ENCODE data around the gene DPM2.

DPM2 gene

GRCh38 chr9:127916720-127917581 is 20.7 kb downstream of the DPM2 start, which contains the start of gene ST6GALNAC4:
Gene ST6GALNAC4, minus strand, starts transcription at chr9:127917041. Its CDS starts 622 bp downstream, at chr9:127916419.
- DNase-seq: peak; percentile 87 to 93

GRCh38 chr9:127915801-127916719 is 21.6 kb downstream of the DPM2 start:
- DNase-seq: peak in 1 of 2 donors; percentile 57

DNA sequence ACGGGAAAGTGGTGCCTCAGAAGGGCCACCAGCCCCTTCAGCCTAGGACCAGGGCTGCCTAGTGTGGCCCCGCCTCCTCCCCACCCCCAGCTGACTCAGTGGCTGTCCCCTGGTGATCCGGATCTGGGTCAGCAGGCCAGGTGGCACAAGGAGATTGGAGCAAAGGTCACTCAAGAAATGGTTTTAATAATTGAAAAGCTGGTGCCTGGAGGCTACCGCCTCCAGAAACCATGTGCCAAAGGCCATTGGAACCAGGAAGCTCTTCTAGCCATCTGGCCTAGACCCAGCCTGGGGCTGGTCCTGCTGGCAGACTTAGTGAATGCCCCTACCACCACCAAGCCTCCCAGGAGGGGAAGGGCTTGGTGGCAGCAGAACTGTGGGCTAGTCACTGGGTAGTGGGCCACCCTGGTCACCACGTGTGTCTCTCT is 22.3 kb downstream of the DPM2 start:
- DNase-seq: no peak

DNA sequence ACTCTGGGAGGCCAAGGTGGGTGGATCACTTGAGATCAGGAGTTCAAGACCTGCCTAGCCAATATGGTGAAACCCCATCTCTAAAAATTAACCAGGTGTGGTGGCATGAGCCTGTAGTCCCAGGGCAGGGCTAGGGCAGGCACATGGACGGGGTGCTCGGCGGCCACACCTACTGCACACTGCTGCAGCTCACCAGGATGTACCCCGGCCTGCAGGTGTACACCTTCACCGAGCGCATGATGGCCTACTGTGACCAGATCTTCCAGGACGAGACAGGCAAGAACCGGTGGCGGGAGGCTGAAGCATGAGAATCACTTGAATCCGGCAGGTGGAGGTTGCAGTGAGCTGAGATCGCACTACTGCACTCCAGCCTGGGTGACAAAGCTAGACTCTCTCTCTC is 24.0 kb downstream of the DPM2 start:
- DNase-seq: no peak

- no peak for DNase-seq
Observed at GRCh38 chr9:127912882-127913281, 24.8 kb downstream of the DPM2 start.

- DNase-seq: no peak
Observed at GRCh38 chr9:127912296-127912695, 25.4 kb downstream of the DPM2 start.

GRCh38 chr9:127910613-127911205 is 26.9 kb downstream of the DPM2 start:
- DNase-seq: no peak

- no peak for DNase-seq
Observed at GRCh38 chr9:127909839-127910273, 27.8 kb downstream of the DPM2 start.

DNA sequence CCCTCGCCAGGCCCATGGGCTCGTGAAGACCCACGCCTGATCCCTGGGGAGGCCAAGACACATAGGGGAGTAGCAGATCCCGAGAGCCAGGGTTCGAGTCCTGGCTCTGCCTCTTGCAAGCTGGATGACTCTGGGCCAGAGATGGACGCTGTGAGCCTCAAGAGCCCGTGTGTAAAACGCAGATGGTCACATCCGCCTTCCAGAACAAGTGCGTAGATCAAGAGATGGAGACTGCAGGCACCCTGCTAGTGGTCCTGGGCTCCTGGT is 29.1 kb downstream of the DPM2 start:
- no peak for DNase-seq

DNA sequence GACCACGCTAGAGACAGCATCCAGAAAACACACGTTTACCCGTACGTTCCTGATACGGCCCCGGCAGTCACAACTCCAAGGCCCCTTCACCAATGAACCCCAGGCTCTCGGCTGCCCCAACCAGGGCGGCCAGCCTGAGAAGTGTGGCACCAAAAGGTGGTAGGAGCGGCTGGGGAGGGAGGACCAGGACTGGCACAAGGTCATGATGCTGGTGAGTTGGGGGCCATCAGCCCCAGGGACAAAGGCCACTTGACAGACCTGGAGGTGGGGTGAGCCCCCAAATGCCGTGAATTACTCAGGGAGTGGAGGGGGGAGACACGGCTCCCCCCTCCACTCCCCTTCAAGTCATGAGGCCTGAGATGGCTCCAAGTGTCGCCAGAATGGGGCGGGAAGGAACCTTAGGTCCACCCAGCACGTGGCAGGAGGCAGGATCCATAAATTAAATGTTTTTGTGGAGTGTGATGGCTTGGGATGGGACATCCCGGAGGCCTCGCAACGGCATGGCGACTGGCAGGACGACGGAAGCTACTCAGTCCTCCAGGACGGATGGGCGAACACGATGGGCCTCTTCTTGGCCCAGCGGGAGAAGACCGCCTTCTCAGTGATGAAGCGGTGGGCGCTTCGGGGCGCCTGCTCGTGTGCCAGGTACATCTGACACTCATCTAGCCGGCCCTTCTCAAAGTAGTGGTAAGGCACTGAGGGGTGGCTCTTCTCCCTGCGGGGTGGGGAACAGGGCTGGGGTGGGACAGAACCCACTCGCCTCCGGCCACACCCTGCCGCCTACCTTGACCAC is 29.6 kb downstream of the DPM2 start:
- no peak for DNase-seq

DNA sequence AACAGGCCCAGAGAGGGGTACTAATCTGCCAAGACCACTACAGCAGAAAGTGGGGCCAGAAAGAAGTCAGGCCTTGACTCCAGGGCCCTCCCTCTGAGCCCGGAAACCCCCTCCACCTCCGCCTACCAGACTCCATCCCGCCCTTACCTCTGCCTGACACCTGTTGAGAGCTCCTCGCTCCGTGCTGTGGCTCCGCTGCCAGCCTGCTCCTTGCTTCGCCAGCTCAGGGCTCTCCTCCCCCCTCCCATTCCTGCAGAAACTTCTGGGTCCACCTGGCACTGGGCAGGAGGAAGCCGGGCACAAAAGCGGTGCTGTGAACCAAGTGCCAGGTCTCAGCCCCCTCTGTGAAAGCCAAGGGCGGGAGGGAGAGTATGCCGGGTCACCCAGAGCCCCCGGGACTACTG is 31.9 kb downstream of the DPM2 start:
- DNase-seq: no peak

DNA sequence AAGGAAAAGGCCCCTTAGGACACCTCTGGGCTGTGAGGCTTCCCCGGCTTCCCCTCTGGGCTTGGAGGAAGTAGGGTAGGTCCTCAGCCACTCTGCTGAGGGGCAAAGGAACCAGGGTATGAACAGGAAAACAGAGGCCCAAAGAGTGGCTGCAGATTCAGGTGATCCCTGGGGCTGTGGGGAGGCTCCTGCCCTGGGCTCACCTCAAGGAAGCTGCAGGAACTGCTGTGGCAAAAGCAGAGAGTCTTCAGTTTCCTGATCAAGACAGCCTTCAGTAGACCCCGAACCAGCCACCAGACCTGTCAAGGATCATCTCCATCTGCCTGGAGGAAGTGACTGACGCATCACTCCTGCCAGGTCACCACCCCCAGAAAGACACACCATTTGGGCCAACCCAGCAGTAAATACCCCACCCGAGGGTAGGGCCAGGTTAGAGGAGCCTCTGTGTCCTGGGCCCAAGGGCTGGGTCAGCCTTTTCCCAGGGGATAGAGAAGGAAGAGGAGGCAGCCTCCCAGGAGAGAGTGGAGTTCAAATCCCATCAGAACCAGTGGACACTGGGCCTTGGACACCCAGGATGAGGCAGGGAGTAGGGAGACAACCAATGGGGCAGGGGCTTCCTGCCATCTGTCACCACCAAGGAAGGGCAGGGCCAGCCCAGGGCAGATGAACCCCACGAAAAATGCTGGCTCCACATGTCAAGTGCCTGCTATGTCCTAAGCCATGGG is 32.5 kb downstream of the DPM2 start:
- DNase-seq: peak in 1 of 2 donors; percentile 55

GRCh38 chr9:127904561-127905003 is 33.1 kb downstream of the DPM2 start:
- DNase-seq: no peak

DNA sequence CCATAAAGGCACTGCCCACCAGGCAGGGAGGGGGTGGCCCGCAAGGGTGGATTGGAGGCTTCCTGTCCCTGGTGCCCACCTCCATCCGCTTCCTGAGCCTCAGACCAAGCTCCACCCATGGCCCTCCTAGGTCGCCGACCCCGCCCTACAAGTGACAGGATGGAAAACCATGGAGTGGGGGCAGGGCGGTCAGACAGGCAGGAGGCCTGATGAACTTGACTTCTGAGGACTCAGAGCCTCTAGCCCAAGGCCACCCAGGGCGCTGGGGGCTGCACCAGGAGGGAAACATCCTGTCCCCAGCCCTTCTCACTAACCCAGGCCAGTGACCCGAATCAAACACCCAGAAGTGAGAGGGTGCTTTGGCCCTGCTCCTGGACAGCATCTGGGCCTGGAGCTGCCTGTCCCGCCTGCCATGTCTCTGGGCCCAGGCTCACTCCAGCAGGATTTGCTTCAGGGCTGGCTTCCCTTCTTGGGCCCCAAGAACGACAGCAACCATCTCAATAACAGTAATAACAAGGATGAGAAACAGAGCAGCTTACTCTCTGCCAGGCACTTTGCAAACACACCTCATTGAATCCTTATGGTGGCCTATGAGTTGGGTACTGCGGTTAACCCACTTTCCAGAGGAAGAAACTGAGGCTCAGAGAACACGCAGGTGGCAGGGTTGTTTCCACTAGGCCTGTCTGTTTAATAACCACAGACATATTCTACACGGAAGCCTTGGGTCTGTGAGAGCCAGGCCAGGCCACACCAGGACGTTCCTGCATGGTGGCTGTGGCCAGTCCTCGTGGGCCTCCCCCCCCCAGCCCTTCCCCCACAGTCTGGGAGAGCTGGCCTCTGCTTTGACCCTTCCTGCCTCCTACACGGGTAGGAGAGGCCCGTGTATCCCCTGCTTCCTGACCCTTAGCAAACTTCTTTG is 33.8 kb downstream of the DPM2 start:
- no peak for DNase-seq

DNA sequence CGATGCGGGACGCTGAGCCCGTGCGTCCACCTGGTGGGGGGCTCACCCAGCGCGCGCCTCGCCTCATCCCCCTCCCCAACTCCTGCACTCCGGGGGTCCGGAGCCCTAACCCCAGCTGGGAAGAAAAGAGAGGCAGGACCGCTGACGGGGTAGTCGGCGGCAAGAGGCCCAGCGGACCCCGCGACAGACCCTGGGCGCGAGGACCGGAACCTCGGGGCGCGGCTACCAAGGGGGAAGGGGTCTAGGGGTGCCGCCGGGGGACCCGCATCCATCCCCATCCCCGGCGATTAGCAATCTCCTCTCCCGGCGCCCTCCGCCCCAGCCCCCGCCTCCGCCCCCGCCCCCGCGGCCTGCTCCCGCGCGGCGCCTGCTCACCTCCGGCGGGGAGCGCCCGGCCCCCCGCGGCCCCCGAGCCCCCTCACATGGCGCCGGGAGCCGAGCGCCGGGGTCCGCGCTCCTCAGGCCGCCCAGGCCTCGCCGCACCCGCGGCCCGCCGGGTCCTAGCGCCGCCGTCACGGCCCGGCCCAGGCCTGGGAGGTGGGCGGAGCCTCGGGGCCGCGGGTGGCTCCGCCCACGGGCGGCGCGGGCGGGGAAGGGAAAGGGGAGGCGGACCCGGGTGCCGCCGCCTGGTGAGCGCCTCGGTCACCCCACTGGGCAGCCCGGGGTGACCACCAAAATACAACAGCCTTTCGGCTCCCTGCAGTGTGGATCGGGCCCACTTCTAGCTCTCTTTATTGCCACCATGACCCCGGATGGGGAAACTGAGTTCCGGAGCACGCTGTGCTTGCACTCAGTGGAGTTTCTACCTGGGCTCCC is 38.3 kb downstream of the DPM2 start, which contains the start of gene ST6GALNAC6:
Gene ST6GALNAC6 (minus strand): TSS at position 476 of the 816 bp plus-strand sequence. CDS start 1,622 bp downstream, outside the sequence.
- DNase-seq: no peak

- no peak for DNase-seq
Observed at GRCh38 chr9:127898433-127899127, 39.1 kb downstream of the DPM2 start.

- DNase-seq: no peak
Observed at GRCh38 chr9:127897193-127897692, 40.4 kb downstream of the DPM2 start.

DNA sequence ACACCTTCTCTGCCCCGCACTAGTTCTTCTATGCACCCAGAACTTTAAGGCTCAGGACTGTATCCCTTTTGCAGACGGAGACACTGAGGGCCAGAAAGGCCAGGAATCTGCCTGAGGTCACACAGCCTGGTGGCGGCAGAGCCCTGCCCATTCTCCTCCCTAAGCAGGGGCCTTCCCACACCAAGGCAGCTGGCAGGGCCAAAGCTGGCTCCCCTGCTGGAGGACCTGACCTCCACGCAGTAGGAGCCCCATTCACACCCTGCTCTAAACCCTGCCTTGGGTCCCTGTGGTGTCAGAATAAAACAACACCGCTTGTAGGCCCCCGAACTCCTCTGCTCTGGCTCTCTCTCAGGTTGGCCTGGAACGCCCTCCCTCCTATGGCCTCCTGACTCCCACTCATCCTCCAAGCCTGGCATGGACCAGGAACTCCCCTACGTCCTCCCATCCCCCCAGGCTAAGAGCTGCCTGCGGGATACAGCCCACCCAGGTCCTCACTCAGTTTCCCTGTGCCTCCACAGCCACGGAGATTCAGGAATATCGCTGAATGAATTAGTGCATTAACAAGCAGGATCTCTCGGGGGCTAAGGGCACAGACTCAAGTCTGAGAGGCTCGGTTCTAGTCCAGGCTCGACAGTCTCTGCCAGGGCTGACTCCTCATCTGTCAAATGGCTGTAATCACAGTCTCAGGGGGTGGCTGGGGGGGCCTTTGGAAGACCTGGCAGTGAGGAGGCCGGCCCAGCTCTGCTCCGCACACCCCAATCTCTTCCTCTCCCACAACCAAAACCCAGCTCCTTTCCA is 41.1 kb downstream of the DPM2 start:
- no peak for DNase-seq

All from bone marrow (tissue), 2 donors.